GM21619 (cell line): ENCODE measurements around the gene RPS6KA5.
"Not testable (repeated sequence)": the region's sequence is repeated elsewhere in the genome, so short reads cannot be mapped to it uniquely, and the experiment has no call there.

Source experiments
- ATAC-seq: cut with Tn5 transposase; IDR thresholded peaks from one replicate; pipeline ENCODE4 v1.9.1; 2021; ENCODE audit not compliant: unreplicated experiment

RPS6KA5 gene

DNA sequence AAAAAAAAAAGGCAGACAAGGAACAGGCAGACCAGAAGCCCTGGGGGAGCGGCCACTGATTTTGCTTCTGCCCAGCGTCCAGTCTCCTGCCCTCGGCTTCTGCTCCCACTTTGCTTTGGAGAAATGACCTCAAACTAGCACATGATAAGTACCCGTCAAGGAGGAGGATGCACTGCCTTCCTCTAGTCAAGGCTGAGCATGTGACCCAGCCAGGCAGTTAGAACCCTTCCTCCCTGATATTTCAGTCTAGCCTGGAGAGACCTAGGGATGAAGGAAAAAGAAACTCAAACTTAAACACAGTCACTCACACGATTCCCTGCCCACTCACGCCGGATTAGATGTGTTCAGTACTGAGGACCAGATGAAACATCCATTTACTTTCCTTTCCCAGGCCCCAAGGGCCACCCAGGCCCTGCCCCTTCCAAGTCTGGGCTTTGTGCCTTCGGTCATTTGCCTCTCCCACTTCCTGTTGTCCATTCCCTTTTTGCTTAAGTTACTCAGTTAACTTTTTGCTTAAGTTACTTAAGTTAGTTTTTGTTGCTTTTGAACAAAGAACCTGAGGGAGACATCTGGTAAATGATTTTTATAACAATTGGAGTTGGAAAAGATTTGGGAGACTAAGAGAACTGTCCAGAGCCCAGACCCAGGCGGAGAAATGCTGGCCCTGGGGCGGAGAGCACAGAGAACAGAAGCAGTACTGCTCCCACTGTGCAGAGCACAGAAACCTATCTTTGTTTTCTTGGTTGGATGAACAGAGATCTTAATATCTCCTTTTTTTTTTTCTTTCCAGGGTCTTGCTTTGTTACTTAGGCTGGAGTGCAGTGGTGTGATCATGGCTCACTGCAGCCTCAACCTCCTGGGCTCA, 221.2 kb downstream of the RPS6KA5 start:
- ATAC-seq: no peak

DNA sequence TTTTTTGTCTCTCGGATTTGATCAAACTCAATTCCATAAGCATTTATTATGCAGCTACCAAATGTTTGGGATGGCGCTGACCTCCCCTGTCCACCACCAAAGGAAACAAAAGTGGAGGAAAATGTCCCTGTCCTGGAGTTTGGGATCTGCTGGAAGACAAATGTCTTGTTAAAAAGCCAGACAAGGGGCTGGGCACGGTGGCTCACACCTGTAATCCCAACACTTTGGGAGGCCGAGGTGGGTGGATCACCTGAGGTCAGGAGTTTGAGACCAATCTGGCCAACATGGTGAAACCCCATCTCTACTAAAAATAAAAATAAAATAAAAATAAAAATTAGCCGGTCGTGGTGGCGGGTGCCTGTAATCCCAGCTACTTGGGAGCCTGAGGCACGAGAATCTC, 221.9 kb downstream of the RPS6KA5 start:
- ATAC-seq: not testable (repeated sequence)

DNA sequence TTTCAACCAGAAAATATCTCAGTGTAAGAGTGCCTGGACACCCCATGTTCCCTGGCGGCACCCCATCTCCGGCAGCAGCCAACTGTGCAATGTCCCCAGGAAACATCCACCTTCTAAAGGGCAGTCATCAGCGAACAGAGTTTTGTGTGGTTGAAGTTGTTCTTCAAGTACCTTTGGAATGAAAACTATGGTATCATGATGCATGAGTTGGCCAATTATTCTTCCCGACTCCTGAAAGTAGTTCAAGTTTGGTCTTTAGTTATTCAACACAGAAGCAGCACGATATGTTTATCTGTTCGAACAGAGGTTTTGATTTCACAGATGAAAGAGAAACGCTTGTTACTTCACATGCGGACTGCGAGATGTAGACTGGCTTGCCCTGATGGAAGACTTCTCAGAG, 223.1 kb downstream of the RPS6KA5 start:
- no peak for ATAC-seq

DNA sequence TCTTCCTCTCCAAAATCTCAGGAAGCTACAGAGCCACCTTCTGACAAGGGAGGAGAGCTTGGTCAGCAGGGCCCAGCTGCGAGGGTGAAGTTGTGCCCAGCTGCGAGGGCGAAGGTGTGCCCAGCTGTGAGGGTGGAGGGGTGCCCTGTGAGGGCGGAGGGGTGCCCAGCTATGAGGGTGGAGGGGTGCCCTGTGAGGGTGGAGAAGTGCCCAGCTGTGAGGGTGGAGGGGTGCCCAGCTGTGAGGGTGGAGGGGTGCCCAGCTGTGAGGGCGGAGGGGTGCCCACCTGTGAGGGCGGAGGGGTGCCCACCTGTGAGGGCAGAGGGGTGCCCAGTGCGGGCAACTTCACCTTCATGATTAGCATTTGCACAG, 223.8 kb downstream of the RPS6KA5 start:
- ATAC-seq: no peak

DNA sequence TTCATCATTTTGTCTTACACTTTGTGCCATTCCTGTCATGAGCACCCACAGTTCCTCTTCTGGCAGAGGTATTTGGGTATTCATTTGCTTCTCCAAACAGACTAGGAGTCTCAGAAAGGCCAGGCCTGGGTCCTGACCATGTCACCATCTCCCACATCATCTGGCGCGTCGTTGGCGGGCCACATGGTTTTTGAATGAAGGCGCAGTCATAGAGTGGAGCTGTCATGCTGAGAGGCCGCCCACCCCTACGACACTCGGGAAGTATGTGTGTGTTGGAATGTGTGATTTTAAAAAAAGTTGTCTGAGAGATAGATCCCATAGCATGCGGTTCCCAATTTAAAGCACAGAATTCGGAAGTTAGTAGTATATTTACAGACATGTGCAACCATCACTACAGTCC, 228.6 kb downstream of the RPS6KA5 start:
- no peak for ATAC-seq

DNA sequence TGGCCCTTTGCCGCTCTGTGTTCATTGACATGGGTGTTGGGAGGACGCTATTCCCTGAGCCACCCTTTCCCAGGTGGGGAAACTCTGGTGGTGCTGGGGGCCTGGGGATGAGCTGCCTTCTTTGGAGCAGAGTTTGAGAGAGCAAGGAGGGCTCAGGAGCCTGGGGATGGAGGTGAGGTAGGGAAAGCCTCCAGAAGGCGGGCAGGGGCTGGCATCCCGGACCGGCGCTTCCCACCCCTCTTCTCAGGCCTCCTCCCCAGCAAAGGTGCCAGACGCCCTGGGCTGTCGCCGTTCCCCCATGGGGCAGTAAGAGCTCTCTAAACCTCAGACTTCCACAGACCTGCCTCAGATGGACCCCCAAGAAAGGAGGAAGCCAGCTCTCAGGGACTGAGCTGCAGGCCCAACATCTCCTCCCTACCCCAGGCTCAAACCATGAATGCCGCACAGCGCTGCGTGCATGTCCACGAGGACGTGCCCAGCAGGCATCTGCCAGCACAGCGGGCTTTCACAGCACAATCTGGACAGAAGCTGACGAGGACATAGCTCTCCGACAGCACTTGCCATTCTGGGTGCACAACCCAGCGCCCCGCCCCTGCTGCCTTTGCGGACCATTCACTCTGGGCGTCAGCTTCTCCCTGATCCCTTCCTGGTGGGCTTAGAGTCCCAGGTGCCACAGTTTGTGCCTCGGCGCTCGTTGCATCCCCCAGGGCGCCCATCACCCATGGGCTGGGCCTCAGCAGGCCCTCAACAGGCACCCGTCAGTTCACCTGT, 229.3 kb downstream of the RPS6KA5 start:
- ATAC-seq: no peak

DNA sequence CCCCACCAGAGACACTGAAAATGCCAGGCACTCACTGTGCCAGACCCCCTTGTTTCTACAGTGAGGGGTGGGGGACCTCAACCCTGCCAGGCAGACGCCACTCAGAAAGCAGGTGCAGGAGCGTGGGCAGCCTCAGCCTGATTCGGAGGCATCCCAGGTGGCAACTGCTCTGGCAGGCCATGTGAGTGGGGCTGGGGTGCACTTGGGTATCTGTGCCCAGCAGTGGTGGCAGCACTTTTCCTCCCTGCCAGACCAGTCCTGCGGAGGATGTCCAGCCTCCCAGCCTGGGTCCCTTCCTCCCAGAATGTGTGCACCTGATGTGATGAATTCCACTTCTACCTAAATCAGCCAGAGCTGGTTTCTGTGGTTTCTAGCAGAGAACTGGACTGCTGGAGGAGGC, 230.8 kb downstream of the RPS6KA5 start:
- ATAC-seq: no peak

DNA sequence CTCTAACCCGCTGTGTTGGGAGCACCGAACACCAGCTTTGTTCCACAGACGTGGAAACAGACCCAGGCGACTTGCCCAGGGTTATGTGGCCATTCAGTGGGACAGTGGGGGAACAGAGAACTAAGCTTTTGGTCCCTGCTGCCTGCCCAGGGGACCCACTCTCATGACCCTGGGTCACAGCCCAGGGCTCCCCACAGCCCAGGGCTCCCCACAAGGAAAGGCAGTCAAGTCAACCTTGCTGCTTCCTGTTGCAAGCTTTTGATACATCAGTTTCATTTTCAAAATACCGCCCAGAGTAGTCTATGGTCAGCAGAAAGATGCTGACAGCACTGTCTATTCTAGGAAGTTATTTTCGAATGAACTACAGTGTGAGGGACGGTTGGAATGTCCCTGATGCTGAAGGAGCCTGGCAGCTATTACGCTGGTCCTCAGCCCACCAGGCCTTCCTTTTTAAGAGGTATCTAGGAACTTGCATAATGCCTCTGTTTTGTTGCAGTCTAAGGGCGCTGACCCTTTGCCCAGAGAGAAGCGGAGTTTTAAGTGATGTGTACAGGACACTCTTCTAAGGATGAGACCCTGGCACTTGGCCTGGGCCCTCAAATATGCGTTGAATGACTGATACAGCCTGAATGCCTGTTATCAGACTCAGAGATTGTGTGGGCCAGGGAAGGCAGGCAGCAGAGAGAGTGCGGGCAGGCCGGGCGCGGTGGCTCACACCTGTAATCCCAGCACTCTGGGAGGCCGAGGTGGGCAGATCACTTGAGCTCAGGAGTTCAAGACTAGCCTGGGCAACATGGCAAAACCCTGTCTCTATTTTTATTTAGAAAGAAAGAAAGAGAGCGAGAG, 231.6 kb downstream of the RPS6KA5 start:
- ATAC-seq: peak; percentile 46

DNA sequence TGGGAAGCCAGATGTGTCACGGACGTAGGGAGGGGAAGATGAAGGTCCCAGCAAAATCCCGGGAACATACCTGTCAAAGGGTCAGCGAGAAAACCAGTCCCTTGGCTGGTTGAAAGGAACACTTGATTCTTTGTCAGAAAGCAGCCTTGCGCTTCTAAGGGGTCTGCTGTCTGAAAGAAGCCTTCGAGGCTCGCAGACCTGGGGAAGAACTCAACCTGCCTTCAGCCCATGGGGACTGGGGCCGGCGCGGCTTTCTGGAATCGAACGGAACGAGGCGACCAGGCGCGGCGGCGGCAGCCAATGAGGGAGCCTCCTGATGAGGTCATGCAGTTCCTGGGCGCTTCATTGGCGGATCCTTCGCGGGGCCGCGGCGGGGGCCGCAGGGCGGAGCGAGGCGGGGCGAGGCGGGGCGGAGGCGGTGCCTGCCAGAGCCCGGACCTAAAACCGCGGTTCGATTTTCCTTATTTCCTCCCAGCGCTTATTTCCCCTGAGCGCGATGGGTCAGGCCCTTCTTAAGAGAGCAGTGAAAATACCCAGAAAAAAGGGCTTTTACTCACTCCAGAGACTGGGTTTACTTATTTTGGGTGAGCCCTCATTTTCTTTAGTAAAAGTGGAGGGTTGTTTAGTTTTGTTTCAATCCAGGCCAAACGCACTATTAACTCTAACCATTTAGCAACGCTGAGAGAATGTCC, 232.4 kb downstream of the RPS6KA5 start:
- peak; percentile 99 for ATAC-seq

DNA sequence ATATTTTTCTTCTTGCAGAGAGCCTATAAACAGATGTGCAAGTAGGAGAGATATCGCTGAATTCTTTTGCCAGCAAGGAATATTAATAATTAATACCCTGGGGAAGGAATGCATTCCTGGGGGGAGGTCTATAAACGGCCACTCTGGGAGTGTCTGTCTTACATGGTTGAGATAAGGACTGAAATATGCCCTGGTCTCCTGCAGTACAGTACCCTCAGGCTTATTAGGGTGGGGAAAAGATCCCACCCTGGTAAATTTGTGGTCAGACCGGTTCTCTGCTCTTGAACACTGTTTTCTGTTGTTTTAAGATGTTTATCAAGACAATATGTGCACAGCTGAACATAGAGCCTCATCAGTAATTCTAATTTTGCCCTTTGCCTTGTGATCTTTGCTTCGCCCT, 236.9 kb downstream of the RPS6KA5 start:
- not testable (repeated sequence) for ATAC-seq

DNA sequence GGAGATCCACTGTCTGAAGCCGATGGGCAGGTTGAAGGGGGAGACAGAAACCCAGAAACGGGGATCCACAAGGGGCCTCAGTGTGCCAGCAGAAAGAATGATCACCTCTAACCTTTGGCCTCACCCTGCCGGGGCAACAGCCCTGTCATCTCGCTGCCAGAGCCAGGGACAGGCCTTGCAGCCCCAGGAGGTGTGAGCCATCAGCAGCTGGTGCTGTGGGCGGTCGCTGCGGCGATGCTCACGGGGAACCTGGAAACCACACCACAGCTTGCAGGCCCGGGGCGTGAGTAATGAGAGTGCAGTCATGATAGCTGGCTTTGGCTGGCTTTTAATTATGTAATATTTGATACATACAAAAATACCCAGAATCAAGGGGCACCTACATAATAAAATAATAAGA, 239.5 kb downstream of the RPS6KA5 start:
- ATAC-seq: peak; percentile 72

DNA sequence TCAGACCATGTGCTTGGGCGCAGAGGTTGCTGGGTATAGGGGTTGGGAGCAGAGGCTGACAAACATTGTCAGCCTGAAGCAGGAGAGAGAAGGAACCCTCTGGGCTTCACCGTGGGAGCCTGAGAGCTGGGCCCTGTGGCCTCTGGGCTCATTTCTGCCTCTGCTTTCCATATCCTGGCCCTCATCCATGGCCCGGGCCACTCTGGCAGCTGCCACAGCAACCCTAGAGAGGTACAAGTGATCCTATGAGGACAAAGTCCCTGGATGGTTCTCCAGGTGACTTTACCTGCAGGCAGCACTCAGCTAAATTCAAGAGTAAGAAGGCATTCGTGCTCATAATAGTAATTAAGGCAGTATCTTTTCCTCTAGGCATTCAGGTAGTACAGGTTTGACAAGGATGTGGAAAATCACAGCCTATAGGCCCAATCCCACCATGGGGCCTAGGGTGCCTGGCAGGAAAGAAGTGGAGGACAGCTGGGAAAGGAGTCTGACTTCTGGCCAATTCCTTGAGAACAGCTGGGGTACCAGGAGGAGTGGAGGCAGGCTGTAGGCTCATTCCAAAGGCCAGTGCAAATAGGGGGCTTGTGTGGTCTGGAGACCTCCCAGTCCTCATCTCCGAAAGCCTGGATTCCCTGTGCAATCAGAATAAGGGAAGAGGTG, 240.6 kb downstream of the RPS6KA5 start:
- no peak for ATAC-seq

DNA sequence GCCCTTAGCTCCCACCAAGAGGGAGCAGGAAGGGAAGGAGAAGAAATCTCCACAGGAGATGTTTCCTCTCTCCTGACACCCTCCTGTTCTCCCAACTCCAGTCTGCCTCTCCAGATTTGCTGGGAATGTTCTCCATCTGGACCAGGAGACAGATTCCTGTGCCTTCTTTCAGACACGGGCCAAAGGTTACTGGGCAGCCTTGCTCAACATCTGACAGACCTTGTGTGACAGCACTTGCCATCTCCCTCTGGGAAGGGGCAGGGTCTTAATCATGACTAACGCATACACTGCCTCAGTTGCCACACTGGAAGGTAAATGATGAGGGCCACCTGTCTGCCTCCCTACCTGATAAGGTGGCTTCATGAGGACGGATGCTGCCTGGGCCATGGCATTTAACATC, 241.7 kb downstream of the RPS6KA5 start:
- no peak for ATAC-seq

DNA sequence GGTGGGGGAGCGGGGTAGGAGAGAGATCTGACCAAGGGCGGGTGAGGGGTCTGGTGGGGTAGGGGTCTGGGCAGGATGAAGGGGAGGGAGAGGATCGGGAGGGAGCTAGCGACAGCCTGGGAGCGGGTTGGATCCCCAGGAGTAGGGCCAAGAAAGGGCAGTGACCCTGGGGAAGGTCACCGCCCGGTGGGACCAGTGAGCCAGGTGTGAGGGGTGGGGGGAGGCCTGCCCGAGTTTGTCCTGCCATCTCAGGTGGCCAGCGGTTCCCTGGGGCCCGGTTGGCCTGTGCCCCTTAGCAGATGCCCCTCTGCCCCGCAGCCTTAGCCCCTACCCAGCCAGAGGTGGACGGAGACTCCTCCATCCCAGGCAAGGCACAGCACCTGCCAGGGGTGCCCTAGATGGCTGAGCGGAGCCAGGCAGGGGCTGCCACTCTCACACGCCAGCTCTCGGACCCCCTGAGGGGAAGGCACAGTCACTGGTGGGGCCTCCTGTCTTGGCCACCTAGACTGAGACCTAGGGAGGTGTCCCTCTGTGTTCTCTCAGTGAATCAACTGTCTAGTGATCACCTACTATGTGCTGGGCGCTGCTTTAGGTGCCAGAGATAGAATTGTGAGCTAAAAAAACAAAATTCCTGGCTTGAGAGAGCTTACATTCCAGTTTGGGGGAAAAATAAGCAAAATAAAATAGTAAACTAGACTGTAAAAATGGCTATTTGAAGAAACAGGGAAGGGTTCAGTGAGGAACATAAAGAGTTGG, 243.6 kb downstream of the RPS6KA5 start:
- ATAC-seq: no peak

DNA sequence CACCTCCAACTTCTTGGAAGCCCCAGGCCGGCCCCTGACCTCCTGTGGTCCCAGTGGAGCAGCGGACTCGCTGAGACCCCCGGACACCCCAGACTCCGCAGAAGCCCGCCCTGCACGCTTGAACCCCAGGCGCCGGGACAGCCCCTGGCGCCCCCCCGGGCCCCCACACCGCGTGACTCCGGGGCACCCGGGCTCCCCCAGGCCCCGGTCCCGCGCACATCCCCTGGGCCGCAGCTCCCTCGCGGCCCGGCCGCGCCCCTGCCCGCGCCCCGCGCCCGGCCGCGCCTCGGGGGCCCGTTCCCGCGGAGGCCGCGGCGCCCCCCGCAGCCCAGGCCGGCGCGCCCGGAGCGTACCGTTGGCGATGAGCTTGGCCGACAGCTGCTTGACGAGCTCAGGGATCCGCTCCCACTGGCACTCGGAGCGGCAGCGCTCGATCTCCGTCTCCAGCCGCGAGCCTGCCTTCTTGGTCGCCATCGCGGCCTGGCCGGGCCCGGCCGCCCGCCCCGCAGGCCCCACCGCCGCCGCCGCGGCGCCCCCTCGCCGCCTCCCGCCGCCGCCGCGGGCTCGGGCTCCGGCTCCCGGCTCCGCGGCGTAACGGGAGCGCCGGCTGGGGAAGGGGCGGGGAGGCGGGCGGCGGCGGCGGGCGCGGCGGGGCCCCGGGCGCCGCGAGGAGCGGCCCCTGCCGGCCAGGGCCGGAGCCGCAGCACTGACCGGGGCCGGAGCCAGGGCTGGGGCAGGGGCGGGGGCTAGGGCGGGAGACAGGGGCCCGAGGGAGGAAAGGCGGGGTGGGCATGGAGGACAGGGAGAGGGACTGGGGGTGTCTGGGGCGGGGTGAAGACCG, 244.4 kb downstream of the RPS6KA5 start, which contains the start of gene TTC7B:
TSS of gene TTC7B (minus strand) at position 609 of the 841 bp plus-strand sequence. CDS start at position 474, 135 bp downstream.
- peak; percentile 69 for ATAC-seq

DNA sequence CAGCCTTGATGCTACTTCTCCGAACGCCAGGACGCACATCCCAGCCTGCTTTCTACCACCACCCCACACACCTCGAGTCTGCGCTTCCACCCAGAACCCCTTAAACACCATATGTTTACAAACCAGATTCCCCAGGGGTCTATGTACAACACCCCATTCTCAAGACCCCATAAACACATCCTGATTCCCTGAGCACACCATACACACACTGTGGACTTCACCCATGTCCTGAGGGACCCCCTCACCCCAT, 244.9 kb downstream of the RPS6KA5 start:
- ATAC-seq: no peak

DNA sequence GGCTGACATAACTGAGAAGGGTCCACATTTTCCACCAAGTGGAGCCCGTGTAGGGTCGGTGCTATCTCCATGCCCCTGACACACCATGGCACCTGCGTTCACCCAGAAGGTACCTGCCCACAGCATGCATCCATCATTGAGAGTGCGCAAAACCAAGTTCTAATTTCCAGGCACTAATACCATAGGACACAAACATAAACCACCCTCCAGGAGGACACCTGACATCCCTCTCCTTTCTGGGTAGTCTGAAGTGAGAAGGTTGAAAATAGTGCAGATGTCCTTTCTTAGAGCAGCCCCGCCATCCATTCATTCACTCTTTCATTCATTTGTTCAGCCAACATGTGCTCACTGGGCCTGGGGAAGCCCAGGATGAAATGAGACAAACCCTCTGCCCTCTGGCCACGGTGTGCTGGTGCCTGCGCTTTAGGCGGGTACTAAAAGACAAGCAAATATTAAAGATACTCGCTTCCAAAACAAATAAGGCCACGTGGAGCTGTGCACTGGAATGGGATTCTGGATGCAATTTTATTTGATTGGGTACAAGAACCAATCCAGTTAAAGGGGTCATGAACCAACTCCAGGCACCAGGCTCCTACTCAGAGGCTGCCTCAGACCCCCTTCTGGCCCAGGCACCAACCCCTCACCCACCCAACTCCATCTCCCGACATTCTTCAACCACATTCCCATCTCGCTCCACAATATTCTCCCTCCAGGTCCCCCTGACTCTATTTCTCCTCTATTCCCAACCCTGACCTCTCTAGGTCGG, 245.5 kb downstream of the RPS6KA5 start:
- ATAC-seq: no peak

DNA sequence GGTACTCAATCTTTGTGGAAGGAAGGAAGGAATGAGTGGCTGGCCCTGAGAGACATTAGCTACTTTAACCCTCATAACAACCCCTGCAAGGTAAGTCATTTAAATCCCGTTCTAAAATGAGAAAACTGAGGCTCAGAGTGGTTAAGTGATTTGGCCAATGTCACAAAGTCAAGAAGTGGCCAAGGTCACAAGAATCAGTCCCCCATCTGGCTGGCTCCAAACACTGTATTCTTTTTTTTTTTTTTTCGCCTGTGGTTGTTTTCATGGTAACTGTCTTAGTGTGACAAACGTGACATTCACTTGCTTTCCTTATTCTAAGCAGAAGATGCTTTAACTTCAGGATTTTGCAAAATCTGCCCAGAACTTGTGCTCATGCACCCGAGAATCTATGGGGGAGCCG, 247.0 kb downstream of the RPS6KA5 start:
- no peak for ATAC-seq
